ENCODE results near the gene SH2D3A.
A peak's percentile ranks its signal among the peaks of the same experiment; 100 is the strongest.
"Not testable (repeated sequence)": the region's sequence is repeated elsewhere in the genome, so short reads cannot be mapped to it uniquely, and the experiment has no call there.

Gene SH2D3A

GRCh38 chr19:6719540-6719861, 47.7 kb downstream of the SH2D3A start:
- DNase-seq: no peak

GRCh38 chr19:6718741-6719539, 48.3 kb downstream of the SH2D3A start:
- peak; percentile 20 for DNase-seq

- DNase-seq: no peak
These were observed 49.0 kb downstream of the SH2D3A start for GRCh38 chr19:6718111-6718740.

GRCh38 chr19:6717441-6717971, 49.7 kb downstream of the SH2D3A start:
- DNase-seq: no peak

GRCh38 chr19:6717036-6717435, 50.2 kb downstream of the SH2D3A start:
- no peak for DNase-seq

GRCh38 chr19:6716610-6716970, 50.6 kb downstream of the SH2D3A start:
- no peak for DNase-seq

- no peak for DNase-seq
These were observed 52.3 kb downstream of the SH2D3A start for GRCh38 chr19:6714749-6715555.

- DNase-seq: no peak
These were observed 53.2 kb downstream of the SH2D3A start for GRCh38 chr19:6713773-6714692.

- DNase-seq: no peak
These were observed 54.3 kb downstream of the SH2D3A start for GRCh38 chr19:6712692-6713670.

- DNase-seq: no peak
These were observed 55.0 kb downstream of the SH2D3A start for GRCh38 chr19:6712231-6712630.

- no peak for DNase-seq
These were observed 55.6 kb downstream of the SH2D3A start for GRCh38 chr19:6711605-6712004.

- DNase-seq: no peak
These were observed 56.2 kb downstream of the SH2D3A start for GRCh38 chr19:6711078-6711361.

- DNase-seq: peak; percentile 19
These were observed 56.8 kb downstream of the SH2D3A start for GRCh38 chr19:6710273-6711077.

GRCh38 chr19:6709549-6709948, 57.7 kb downstream of the SH2D3A start:
- no peak for DNase-seq

GRCh38 chr19:6708913-6709312, 58.3 kb downstream of the SH2D3A start:
- not testable (repeated sequence) for DNase-seq

- DNase-seq: no peak
These were observed 58.9 kb downstream of the SH2D3A start for GRCh38 chr19:6708346-6708745.

GRCh38 chr19:6707658-6708018, 59.6 kb downstream of the SH2D3A start:
- DNase-seq: no peak

- no peak for DNase-seq
These were observed 60.1 kb downstream of the SH2D3A start for GRCh38 chr19:6707011-6707657.

GRCh38 chr19:6706633-6706958, 60.6 kb downstream of the SH2D3A start:
- DNase-seq: no peak

- DNase-seq: no peak
These were observed 61.2 kb downstream of the SH2D3A start for GRCh38 chr19:6705931-6706632.

Measured in stimulated activated CD4-positive, alpha-beta T cell treated with anti-CD3 and anti-CD28 coated beads, Interleukin-4, amount 100 ng/mL, for 24 hours (primary cell).